DMS79 (cell line): ENCODE measurements around the gene SRGAP2C.
A peak's percentile ranks its signal among the peaks of the same experiment; 100 is the strongest.
"Not testable (repeated sequence)": the region's sequence is repeated elsewhere in the genome, so short reads cannot be mapped to it uniquely, and the experiment has no call there.

Experiments
- DNase-seq: peaks from one replicate; lab custom pipeline; 2025; lab: John Stamatoyannopoulos, UW

SRGAP2C gene

GRCh38 chr1:121184290-121185127 lies at the start of gene SRGAP2C, which contains the start of gene FAM72B:
TSS of gene SRGAP2C (plus strand) at chr1:121184975. CDS start at chr1:121187447, 2,472 bp downstream.
TSS of gene FAM72B (minus strand) at chr1:121184340. CDS start at chr1:121183489, 851 bp downstream.
- peak; percentile 99 for DNase-seq

DNA sequence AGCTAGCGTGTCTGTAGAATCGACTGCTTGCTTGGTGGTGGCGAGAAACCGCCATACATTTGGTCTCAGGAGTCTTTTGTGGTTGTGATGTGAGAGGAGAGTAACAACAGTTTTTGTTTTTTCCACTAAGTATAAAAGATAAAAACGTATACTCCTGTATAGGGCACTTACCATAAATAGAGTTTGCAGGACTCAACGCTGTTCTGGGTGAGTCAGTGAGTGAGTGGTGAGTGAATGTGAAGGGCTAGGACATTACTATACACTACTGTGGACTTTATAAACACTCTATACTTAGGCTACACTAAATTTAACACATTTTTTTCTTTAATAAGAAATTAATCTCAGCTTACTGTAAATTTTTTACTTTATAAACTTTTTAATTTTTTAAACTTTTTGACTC lies 44.4 kb upstream of the SRGAP2C start:
- DNase-seq, result not testable (repeated sequence)

DNA sequence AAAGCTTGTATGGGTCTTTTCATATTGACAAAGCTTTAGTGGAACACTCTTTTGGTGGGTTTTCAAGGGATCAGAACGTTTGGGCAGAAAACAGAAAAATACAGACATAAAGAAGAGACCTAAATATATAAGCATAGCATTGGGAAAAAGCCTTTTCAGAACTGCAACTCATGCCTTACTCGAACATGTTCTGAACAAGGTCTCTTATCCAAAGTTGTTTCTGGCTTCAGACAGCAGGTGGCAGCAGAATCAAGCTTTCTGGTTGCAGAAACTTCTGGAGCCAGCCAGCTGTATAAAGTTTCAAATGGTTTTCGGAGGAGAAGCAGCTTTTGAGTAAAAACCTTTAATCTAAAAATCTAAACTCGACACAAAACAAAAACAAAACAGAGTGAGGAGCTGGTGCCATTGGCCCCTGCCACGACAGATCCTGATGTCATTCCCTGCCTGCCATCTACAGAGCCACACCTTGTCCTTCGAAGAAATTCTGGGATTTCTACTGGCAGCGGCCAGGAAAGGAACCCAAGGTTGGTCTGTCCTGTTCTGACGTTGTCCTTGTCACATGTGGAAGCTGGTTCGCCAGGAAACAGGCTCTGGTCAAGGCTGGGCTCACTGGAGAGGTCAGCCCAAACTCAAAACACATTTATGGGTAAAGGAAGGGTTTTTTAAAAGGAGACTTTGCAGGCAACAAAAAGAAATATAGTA lies 36.1 kb upstream of the SRGAP2C start:
- not testable (repeated sequence) for DNase-seq

- DNase-seq, result not testable (repeated sequence)
Observed at GRCh38 chr1:121151294-121151693, 33.5 kb upstream of the SRGAP2C start.

- not testable (repeated sequence) for DNase-seq
Observed at GRCh38 chr1:121152788-121153187, 32.0 kb upstream of the SRGAP2C start.

DNA sequence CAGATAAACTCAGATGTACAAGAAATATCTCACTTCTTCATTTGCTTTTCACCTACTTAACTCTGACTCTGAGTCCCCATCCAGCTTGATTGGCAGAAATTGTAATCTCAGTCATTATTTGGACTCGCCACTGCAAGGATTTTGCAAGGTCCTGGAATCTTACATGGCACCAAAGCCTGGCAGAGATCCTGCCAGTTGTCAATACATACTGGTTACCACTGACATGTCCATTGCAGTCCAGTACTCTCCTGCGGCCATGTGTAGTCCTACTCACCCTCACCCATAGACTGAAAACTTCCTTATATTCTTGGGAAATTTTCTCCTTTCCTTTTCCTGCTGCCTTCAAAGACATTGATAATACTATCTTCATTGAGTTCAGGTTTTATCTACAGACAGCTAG lies 30.0 kb upstream of the SRGAP2C start:
- not testable (repeated sequence) for DNase-seq

DNA sequence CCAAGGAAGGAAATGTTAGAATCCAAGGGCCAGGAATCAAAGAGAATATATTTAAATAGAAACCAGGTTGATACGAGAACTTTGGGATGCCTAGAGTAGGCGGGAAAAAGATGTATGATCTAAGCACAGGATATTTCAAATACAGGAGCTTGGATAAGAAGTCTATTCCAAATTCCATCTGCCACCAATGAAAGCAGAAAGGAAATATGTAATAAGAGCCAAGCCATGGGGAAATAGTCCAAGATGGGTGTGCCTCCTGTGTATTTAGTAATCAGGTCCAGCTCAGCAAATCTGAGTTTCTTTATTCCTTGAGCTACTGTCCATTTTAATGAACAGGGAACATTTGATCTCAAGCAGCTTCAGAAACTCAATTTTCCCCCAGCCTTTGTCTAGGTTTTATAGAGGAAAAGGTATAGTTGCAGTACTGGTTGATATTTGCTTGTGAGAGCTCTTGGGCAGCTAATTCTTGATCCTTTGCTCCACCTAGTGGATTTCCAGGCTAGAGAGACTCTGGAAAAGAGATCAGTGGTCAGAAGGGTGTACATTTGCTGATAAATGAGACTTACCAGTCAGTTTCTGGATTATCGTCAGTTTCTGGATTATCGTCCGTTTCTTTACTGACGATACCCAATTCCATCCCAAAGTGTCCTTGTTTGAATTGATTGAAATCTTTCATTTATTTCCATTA lies 29.0 kb upstream of the SRGAP2C start:
- not testable (repeated sequence) for DNase-seq

DNA sequence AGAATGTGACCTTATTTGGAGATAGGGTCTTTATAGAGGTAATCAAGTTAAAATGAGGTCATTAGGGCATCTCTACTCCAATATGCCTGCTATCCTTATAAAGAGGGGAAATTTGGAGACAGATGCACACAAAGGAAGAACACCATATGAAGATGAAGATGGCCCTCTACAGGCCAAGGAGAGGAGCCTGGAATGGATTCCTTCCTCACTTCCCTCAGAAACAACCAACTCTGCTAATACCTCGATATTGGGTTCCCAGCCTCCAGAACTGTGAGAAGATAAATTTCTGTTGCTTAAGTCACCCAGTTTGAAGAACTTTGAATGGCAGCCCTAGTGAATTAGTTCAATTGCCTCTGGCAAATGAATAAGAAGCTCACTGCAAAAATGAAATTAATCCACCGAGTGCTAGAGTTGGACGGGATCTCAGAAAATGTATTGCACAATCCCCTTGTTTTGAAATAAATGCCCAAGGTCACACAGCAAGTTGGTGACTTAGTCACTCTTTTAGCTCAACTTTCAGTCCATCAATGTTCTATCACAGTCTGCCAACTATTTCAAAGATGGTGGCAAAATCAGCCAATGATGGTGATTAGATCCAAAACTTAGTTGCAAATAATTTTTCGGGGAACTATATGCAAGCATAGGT lies 27.7 kb upstream of the SRGAP2C start:
- not testable (repeated sequence) for DNase-seq

DNA sequence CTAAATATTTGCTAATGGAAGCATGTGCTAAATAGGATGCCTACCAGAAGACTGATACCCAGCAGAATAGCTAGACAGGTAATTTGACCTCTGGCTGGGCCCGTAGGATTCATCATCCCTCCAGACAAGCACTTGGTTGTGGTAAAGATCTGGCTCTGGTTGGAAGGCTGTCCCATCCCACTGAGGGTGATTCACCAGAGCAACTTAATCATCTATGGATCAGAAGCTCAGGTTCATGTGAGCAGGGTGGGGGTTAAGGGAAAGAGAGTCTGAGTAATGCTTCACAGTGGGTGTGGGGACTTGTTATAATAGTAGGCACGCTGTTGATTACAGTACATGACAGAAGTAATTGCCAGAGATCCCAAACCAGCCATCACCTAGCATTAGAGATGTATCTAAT lies 27.2 kb upstream of the SRGAP2C start:
- DNase-seq, result not testable (repeated sequence)

DNA sequence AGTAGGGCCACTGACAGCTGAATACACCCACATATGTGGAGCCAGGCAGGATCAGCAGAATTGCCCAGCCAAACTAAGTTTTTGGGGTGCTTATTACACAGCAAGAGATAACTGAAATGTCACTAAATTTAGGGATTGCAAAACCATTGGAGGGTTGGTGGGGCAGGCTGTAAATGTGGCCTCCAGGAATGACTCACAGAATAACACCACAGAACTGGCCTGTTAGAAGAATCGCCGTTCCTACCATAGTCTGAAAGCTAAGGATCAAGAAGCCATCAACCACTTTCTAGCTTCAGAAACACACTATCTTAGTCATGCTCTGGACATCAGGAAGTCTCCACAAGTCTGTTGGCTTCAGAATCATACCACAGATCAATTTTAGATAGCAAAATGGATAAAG lies 24.7 kb upstream of the SRGAP2C start:
- DNase-seq, result not testable (repeated sequence)

DNA sequence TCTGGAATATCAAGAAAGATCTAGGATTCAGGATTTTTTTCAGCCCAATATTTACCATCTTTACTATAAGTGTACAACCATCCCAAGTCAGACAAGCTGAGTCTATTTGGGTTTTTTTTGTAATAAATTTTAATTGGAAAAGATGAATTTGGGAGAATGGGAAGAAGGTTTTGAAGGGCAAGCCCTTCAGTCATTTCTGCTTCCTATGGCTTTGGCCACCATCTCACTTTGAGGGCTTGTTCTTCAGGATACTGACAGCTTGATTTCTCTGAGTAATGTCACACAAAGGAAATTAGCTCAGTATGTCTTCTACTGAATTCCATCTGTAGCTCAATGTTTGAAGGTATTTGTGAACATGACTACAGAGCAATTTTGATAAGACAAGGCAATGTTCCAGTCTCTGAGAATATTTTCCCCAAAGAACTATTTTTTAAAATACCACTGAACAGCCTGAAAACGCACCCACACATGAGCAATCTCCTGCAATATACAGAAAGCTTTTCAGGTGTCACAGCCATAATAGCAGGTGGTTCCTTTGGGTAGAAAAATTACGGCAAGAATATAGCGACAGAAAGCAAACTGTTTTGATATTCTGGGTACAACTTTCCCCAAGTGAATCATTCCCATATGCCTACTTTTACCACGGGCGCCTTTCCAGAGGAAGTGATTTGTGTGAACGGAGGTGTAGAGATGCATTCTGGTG lies 23.4 kb upstream of the SRGAP2C start:
- not testable (repeated sequence) for DNase-seq

GRCh38 chr1:121163850-121164757 lies 20.7 kb upstream of the SRGAP2C start:
- DNase-seq, result not testable (repeated sequence)

- not testable (repeated sequence) for DNase-seq
Observed at GRCh38 chr1:121165296-121165695, 19.5 kb upstream of the SRGAP2C start.

GRCh38 chr1:121167225-121167738 lies 17.5 kb upstream of the SRGAP2C start:
- not testable (repeated sequence) for DNase-seq

GRCh38 chr1:121168152-121168668 lies 16.6 kb upstream of the SRGAP2C start:
- DNase-seq, result not testable (repeated sequence)

- DNase-seq, result not testable (repeated sequence)
Observed at GRCh38 chr1:121176649-121177048, 8.1 kb upstream of the SRGAP2C start.

GRCh38 chr1:121178197-121178596 lies 6.6 kb upstream of the SRGAP2C start:
- DNase-seq, result not testable (repeated sequence)

GRCh38 chr1:121183867-121184266 lies 908 bp upstream of the SRGAP2C start:
- not testable (repeated sequence) for DNase-seq

GRCh38 chr1:121185140-121185708 lies 449 bp downstream of the SRGAP2C start:
- not testable (repeated sequence) for DNase-seq
